ENCODE data around the gene SAMD7.

SAMD7 gene

DNA sequence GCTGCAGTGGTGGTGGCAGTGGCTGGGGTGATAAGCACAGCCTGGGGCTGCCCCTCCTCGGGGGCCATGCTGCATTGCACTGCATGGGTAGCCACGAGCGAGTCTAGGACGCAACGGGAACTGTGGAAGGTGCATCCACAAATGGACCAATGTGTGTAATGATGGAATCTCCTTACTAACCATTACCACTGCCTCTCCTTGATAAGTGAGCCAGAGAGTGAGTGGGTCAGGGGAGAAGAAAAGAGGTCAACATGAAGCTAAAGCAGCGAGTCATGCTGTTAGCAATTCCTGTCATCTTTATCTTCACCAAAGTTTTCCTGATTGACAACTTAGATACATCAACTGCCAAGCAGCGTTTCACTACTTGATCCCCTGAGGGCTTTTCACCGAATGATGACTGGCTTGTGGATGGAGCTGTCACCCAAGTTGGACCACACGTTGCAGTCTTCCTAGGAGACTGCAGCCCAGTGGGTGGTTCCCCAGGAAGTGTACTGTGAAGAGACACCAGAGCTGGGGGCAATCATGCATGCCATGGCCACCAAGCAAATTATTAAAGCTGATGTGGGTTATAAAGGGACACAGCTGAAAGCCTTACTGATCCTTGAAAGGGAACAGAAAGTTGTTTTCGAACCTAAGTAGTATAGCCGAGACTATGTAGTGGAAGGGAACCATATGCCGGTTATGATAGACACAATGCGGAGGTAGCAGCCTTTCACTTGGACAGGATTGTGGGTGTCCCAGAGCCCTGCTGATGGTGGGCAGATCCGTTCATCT lies 20.6 kb downstream of the SAMD7 start:
- Mint-ChIP-seq H3K4me3 (no peak overlapping the region), H3K27ac (no peak overlapping the region), H3K4me1 (no peaks in the 10 kb centered on the region), H3K9me3 (no peaks in the 10 kb centered on the region), H3K36me3 (ENCODE audit: low read depth) (no peaks in the 10 kb centered on the region), H3K27me3 (ENCODE audit: low read depth, poor library complexity) (peaks cover 30% of the 10 kb centered on the region)
- DNase-seq = no peak
- TF ChIP-seq, protein P1, sequence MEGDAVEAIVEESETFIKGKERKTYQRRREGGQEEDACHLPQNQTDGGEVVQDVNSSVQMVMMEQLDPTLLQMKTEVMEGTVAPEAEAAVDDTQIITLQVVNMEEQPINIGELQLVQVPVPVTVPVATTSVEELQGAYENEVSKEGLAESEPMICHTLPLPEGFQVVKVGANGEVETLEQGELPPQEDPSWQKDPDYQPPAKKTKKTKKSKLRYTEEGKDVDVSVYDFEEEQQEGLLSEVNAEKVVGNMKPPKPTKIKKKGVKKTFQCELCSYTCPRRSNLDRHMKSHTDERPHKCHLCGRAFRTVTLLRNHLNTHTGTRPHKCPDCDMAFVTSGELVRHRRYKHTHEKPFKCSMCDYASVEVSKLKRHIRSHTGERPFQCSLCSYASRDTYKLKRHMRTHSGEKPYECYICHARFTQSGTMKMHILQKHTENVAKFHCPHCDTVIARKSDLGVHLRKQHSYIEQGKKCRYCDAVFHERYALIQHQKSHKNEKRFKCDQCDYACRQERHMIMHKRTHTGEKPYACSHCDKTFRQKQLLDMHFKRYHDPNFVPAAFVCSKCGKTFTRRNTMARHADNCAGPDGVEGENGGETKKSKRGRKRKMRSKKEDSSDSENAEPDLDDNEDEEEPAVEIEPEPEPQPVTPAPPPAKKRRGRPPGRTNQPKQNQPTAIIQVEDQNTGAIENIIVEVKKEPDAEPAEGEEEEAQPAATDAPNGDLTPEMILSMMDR (IDR thresholded peaks at IDR 0.05) = no peak

- TF ChIP-seq, protein P1 (IDR thresholded peaks at IDR 0.05) = no peak
- no peaks in the 10 kb centered on the region for H3K36me3 Mint-ChIP-seq (ENCODE audit: low read depth)
- no peak for DNase-seq
- peaks cover 28% of the 10 kb centered on the region for H3K27me3 Mint-ChIP-seq (ENCODE audit: low read depth, poor library complexity)
- H3K4me1 Mint-ChIP-seq = no peaks in the 10 kb centered on the region
- no peak overlapping the region for H3K4me3 Mint-ChIP-seq
- peaks cover 6% of the 10 kb centered on the region for H3K9me3 Mint-ChIP-seq
- H3K27ac Mint-ChIP-seq = no peak overlapping the region
These were observed 27.9 kb downstream of the SAMD7 start for GRCh38 chr3:169939320-169939719.

- no peak for DNase-seq
- peaks cover 24% of the 10 kb centered on the region for H3K27me3 Mint-ChIP-seq (ENCODE audit: low read depth, poor library complexity)
- H3K36me3 Mint-ChIP-seq (ENCODE audit: low read depth) = no peaks in the 10 kb centered on the region
- H3K9me3 Mint-ChIP-seq = peaks cover 6% of the 10 kb centered on the region
- no peaks in the 10 kb centered on the region for H3K4me1 Mint-ChIP-seq
- no peak overlapping the region for H3K4me3 Mint-ChIP-seq
- TF ChIP-seq, protein P1 (IDR thresholded peaks at IDR 0.05) = no peak
- no peak overlapping the region for H3K27ac Mint-ChIP-seq
These were observed 28.4 kb downstream of the SAMD7 start for GRCh38 chr3:169939751-169940150.

GRCh38 chr3:169940470-169941181 lies 29.3 kb downstream of the SAMD7 start:
- Mint-ChIP-seq H3K4me1 (no peaks in the 10 kb centered on the region), H3K27ac (no peak overlapping the region), H3K9me3 (peaks cover 6% of the 10 kb centered on the region), H3K27me3 (ENCODE audit: low read depth, poor library complexity) (peaks cover 18% of the 10 kb centered on the region), H3K36me3 (ENCODE audit: low read depth) (no peaks in the 10 kb centered on the region), H3K4me3 (no peak overlapping the region)
- TF ChIP-seq, protein P1 (IDR thresholded peaks at IDR 0.05) = no peak
- no peak for DNase-seq

DNA sequence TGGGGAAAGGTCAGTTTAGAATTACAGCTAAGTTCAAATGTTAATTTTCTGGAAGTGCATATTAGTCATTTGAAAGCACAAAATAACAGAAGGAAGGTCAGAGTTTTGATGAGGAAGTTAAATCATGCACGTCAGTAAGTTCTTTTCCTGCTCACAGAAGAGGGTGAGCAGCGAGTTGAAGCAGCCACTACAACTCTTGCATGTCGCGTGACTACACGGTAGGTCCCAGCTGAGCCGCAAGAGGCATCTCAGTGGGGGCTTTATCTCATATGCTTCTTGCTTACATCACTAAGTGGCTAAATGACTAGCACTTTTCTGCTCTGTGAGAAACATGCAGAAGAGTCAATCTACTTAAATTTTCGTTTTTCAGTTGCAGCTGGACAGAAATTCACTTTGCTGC lies 33.9 kb downstream of the SAMD7 start:
- H3K27ac Mint-ChIP-seq = no peak overlapping the region
- no peaks in the 10 kb centered on the region for H3K4me1 Mint-ChIP-seq
- no peaks in the 10 kb centered on the region for H3K36me3 Mint-ChIP-seq (ENCODE audit: low read depth)
- peaks cover 6% of the 10 kb centered on the region for H3K9me3 Mint-ChIP-seq
- no peak overlapping the region for H3K4me3 Mint-ChIP-seq
- no peak for DNase-seq
- H3K27me3 Mint-ChIP-seq (ENCODE audit: low read depth, poor library complexity) = peaks cover 2% of the 10 kb centered on the region
- TF ChIP-seq, protein P1 (IDR thresholded peaks at IDR 0.05) = no peak
